ENCODE data around the gene FCGR2B.
"Not testable (repeated sequence)": the region's sequence is repeated elsewhere in the genome, so short reads cannot be mapped to it uniquely, and the experiment has no call there.

DNA sequence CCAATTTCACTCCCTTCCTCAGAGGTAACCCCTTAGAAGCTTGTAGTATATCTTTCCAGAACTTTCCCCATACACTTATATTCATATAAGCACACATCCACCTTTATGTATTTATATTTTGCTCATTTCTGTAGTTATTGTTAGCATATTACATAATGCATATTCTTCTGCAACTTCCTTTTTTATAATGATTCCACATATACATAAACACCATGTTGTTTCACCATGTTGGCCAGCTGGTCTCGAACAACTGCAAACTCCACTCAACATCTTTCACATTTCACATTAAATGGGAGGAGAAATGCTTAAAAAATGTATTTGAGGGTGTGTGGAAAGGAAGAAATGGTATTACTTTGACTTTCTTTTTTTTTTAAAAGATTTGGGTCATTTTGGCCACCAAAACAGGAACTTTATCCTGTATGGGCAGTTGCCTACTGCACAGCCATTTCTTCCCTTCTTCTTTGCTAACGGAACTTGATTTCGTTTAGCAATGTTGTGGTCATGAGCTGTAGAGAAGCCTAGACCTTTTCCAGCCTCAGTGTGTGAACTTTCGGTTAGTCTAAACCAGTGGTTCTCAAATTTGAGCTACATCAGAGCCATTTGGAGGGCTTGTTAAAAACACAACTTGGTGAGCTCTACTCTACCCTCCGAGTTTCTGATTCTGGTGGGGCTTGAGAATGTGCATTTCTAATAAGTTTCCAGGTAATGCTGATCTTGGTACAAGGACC, 19.3 kb upstream of the FCGR2B start:
- TF ChIP-seq POLR2A (IDR thresholded peaks at IDR 0.05; ENCODE audit: low read length); GATA1 (IDR thresholded peaks at IDR 0.05; ENCODE audit: low read depth, low read length): not testable (repeated sequence)

All from erythroblast (primary cell).